Fibroblast of lung (primary cell): ENCODE results near the gene CTNND2.

Source experiments
- EZH2 ChIP-seq: IDR thresholded peaks from 2 replicates; pipeline ENCODE4 v1.5.1; 2012; ENCODE audit warnings: low read length, control low read depth, mild to moderate bottlenecking; ENCODE audit errors: missing control alignments
- TF ChIP-seq, protein P1 (sequence below), 2 donors: IDR thresholded peaks in 1 of 2; conservative IDR thresholded peaks in 1 of 2; 1 replicate in 1 of 2; 2 replicates in 1 of 2; pipeline ENCODE4 v1.5.1; 2011 to 2012; ENCODE audit warnings: low read length in 2 of 2, control low read depth in 1 of 2, inconsistent platforms in 1 of 2, low read depth in 1 of 2, mild to moderate bottlenecking in 1 of 2

DNA sequence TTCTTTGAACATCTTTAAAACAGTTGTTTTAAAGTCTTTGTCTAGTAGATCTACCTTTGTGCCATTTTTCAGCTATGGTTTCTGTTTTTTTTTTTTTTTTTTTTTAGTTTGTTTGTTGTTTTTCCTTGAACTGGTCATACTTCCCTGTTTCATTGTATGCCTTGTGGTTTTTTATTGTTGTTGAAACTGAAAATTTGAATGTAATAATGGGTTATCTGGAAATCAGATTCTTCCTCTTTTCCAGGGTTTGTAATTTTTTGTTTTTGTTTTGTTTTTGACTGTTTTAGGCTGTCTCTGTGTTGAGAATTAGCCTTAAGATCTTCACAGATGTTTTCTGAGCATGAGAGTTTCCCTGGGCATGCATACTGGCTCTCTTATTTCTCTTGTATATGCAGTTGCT lies 873.6 kb downstream of the CTNND2 start:
- TF ChIP-seq, protein P1, sequence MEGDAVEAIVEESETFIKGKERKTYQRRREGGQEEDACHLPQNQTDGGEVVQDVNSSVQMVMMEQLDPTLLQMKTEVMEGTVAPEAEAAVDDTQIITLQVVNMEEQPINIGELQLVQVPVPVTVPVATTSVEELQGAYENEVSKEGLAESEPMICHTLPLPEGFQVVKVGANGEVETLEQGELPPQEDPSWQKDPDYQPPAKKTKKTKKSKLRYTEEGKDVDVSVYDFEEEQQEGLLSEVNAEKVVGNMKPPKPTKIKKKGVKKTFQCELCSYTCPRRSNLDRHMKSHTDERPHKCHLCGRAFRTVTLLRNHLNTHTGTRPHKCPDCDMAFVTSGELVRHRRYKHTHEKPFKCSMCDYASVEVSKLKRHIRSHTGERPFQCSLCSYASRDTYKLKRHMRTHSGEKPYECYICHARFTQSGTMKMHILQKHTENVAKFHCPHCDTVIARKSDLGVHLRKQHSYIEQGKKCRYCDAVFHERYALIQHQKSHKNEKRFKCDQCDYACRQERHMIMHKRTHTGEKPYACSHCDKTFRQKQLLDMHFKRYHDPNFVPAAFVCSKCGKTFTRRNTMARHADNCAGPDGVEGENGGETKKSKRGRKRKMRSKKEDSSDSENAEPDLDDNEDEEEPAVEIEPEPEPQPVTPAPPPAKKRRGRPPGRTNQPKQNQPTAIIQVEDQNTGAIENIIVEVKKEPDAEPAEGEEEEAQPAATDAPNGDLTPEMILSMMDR (conservative IDR thresholded peaks at IDR 0.05 in 1 of 2, IDR thresholded peaks at IDR 0.05 in 1 of 2; ENCODE audit: low read depth in 1 of 2, low read length in 2 of 2) = no peak
- TF ChIP-seq EZH2 = no peak
